ENCODE data around the gene EDIL3. TPM values are rescaled to one million over a fixed set of nuclear protein-coding genes. Genes with fewer than 3 reads are reported as not detected.
A peak's percentile ranks its signal among the peaks of the same experiment; 100 is the strongest.

Gene EDIL3
- total and polyA plus RNA-seq, 2 of the 13 experiments (the other 11 are each of a cell fraction or from before 2014, with no cell fraction given), result 0.01 TPM; not detected in 1

DNA sequence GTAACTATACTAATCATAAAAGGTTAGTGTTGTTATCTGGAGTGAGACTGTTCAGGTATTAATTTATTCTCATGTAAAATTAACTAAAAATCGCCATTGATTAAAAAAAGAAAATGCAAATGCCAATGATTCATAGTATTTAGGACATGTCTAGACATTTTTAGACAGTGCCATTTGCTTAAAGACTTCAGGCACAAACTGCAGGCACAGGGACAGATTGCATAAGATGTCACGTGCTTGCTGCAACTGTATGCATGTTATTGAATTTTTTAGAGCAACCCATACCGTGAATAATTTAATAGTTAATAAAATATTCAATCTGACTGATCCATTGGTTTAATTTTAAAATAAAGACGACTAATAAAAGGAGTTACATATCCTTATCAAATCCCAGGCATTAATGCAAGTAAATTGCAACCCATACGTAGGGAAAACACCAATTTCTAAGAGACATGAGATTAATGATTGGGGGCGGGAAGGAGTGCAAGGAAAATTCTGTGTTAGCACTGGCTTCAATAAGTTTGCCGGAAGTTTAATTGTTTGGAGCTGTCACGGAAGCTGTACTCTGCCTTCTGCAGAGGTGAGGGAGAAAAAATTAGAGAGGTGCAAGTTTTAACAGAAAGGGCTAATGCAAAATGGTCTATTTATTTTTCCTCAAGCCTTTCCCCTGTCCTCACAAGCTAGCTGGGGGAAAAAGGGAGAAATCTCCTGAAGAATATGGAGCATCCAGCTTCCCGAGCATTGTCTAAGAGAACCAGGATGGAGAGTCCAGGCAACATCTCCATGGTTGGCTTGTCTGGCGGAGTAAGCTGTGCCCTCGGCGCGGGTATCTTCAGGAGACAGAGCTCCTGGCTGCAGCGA, 2.9 kb downstream of the EDIL3 start:
- intact Hi-C loops (cut with micrococcal nuclease; ENCODE audit: unreplicated experiment), result no loop called here
- Histone ChIP-seq H2AFZ (ENCODE audit: low read length) (no peak overlapping the region), H3K79me2 (ENCODE audit: insufficient read depth, low read length) (no peaks in the 10 kb centered on the region), H3K27ac (ENCODE audit: extremely low read length, insufficient read depth, low read length) (no peak overlapping the region), H3K36me3 (replicated peaks in 1 of 2; ENCODE audit: control insufficient read depth in 1 of 2, insufficient read depth in 2 of 2, low read length in 2 of 2) (no peaks in the 10 kb centered on the region), H3K9ac (ENCODE audit: insufficient read depth, low read depth, low read length) (no peak overlapping the region), H3K9me3 (ENCODE audit: low read length) (no peaks in the 10 kb centered on the region), H4K20me1 (ENCODE audit: insufficient read depth, low read length) (no peaks in the 10 kb centered on the region), H3K4me3 (replicated peaks in 1 of 3; ENCODE audit: insufficient read depth in 1 of 3, low read depth in 2 of 3, low read length in 3 of 3) (peak overlapping the region in 2 of 3 experiments; percentile 13 to 39; a peak in 1 of 6 replicates), H3K4me1 (ENCODE audit: insufficient read depth, low read length) (peaks cover 16% of the 10 kb centered on the region; the same call in 1 of the 2 replicates), H3K27me3 (ENCODE audit: control insufficient read depth in 1 of 2, insufficient read depth in 2 of 2, low read length in 2 of 2) (peaks cover 2 to 35% of the 10 kb centered on the region in 2 experiments; a peak in 4 of 5 replicates), H3K4me2 (ENCODE audit: low read depth, low read length) (peak overlapping the region; percentile 58)
- no peak for ATAC-seq
- BruUV-seq (replicated peaks), result no TSS peak
- DNase-seq (ENCODE audit: low spot score), result no peak
- 7% methylated on average over 9 of the region's 14 CpGs for WGBS (ENCODE audit: low lambda C conversion rate)
- in situ Hi-C loops (cut with HindIII; ENCODE audit: extremely low pct_ligation_motif_present, low pct_unique_long_range_greater_than_20kb), result no loop called here
- TF ChIP-seq CEBPG (CRISPR knock-in tag; IDR thresholded peaks at IDR 0.05) (peak; percentile 10; the same call in 1 of the 2 replicates), MTF2 (CRISPR knock-in tag; IDR thresholded peaks at IDR 0.05; ENCODE audit: borderline replicate concordance) (no peak)
- ChIA-PET POLR2A (no interaction called here), CTCF (ENCODE audit: low intra/inter-chr PET ratio, low total read pairs) (no interaction called here)
- no peak for FAIRE-seq

DNA sequence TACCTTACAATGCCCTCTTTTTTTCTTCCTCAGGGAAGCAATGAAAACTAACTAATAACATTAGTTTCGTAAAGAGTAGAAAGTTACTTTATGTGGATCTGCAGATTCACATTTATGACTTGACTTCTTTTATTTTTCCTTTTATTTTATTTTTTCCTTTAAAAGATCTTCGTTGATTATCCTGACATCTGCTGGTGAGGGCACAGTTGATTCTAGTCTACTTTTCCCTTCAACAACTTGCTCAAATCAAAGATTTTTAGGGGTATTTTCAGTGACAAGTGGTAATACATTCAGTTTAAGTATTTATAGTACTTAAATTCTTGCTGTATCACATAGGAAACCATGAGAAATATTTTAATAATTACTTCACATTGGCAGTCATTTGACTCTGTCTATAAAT, 4.9 kb downstream of the EDIL3 start:
- H3K9me3 ChIP-seq (ENCODE audit: low read length), result no peaks in the 10 kb centered on the region
- no peak overlapping the region for H3K27ac ChIP-seq (ENCODE audit: extremely low read length, insufficient read depth, low read length)
- FAIRE-seq, result no peak
- ChIA-PET CTCF (ENCODE audit: low intra/inter-chr PET ratio, low total read pairs) (no interaction called here), POLR2A (no interaction called here)
- 0% methylated on average over 2 of the region's 2 CpGs for WGBS (ENCODE audit: low lambda C conversion rate)
- no peak overlapping the region for H3K4me3 ChIP-seq (replicated peaks in 1 of 3; ENCODE audit: insufficient read depth in 1 of 3, low read depth in 2 of 3, low read length in 3 of 3)
- H2AFZ ChIP-seq (ENCODE audit: low read length), result no peak overlapping the region
- peaks cover 2 to 28% of the 10 kb centered on the region in 2 experiments; a peak in 4 of 5 replicates for H3K27me3 ChIP-seq (ENCODE audit: control insufficient read depth in 1 of 2, insufficient read depth in 2 of 2, low read length in 2 of 2)
- no peaks in the 10 kb centered on the region for H4K20me1 ChIP-seq (ENCODE audit: insufficient read depth, low read length)
- peaks cover 16% of the 10 kb centered on the region; the same call in 1 of the 2 replicates for H3K4me1 ChIP-seq (ENCODE audit: insufficient read depth, low read length)
- H3K4me2 ChIP-seq (ENCODE audit: low read depth, low read length), result no peak overlapping the region
- no TSS peak for BruUV-seq (replicated peaks)
- DNase-seq (ENCODE audit: low spot score), result no peak
- H3K9ac ChIP-seq (ENCODE audit: insufficient read depth, low read depth, low read length), result no peak overlapping the region
- no peaks in the 10 kb centered on the region for H3K36me3 ChIP-seq (replicated peaks in 1 of 2; ENCODE audit: control insufficient read depth in 1 of 2, insufficient read depth in 2 of 2, low read length in 2 of 2)
- H3K79me2 ChIP-seq (ENCODE audit: insufficient read depth, low read length), result no peaks in the 10 kb centered on the region
- ATAC-seq, result no peak
- in situ Hi-C loops (cut with HindIII; ENCODE audit: extremely low pct_ligation_motif_present, low pct_unique_long_range_greater_than_20kb) (no loop called here), intact Hi-C loops (cut with micrococcal nuclease; ENCODE audit: unreplicated experiment) (no loop called here)
- no peak for TF ChIP-seq ZNF136 (CRISPR knock-in tag; IDR thresholded peaks at IDR 0.05; ENCODE audit: low read depth)
- no peak for TF ChIP-seq SOX13 (IDR thresholded peaks at IDR 0.05)
- no peak for TF ChIP-seq SOX13 (CRISPR knock-in tag; conservative IDR thresholded peaks at IDR 0.05 in 1 of 2, IDR thresholded peaks at IDR 0.05 in 1 of 2)
- TF ChIP-seq, protein P1, sequence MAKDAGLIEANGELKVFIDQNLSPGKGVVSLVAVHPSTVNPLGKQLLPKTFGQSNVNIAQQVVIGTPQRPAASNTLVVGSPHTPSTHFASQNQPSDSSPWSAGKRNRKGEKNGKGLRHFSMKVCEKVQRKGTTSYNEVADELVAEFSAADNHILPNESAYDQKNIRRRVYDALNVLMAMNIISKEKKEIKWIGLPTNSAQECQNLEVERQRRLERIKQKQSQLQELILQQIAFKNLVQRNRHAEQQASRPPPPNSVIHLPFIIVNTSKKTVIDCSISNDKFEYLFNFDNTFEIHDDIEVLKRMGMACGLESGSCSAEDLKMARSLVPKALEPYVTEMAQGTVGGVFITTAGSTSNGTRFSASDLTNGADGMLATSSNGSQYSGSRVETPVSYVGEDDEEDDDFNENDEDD (CRISPR knock-in tag; IDR thresholded peaks at IDR 0.05; ENCODE audit: borderline replicate concordance), result no peak
- TF ChIP-seq RFX1 (IDR thresholded peaks at IDR 0.05), result no peak
- TF ChIP-seq ZSCAN22 (CRISPR knock-in tag; IDR thresholded peaks at IDR 0.05), result no peak
- no peak for TF ChIP-seq ZNF180 (CRISPR knock-in tag; IDR thresholded peaks at IDR 0.05; ENCODE audit: borderline replicate concordance, low read depth)
- no peak for TF ChIP-seq POLR2A (IDR thresholded peaks at IDR 0.05; ENCODE audit: insufficient read depth in 1 of 2, low read depth in 2 of 2, low read length in 2 of 2)
- no peak for TF ChIP-seq ZNF724P (CRISPR knock-in tag; IDR thresholded peaks at IDR 0.05; ENCODE audit: borderline replicate concordance)
- TF ChIP-seq ZNF772 (CRISPR knock-in tag; IDR thresholded peaks at IDR 0.05), result no peak
- TF ChIP-seq ZNF841 (CRISPR knock-in tag; IDR thresholded peaks at IDR 0.05; ENCODE audit: borderline replicate concordance), result no peak
- TF ChIP-seq, protein P2, sequence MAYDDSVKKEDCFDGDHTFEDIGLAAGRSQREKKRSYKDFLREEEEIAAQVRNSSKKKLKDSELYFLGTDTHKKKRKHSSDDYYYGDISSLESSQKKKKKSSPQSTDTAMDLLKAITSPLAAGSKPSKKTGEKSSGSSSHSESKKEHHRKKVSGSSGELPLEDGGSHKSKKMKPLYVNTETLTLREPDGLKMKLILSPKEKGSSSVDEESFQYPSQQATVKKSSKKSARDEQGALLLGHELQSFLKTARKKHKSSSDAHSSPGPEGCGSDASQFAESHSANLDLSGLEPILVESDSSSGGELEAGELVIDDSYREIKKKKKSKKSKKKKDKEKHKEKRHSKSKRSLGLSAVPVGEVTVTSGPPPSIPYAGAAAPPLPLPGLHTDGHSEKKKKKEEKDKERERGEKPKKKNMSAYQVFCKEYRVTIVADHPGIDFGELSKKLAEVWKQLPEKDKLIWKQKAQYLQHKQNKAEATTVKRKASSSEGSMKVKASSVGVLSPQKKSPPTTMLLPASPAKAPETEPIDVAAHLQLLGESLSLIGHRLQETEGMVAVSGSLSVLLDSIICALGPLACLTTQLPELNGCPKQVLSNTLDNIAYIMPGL (CRISPR knock-in tag; IDR thresholded peaks at IDR 0.05; ENCODE audit: borderline replicate concordance in 1 of 2, low read depth in 1 of 2), result no peak
- TF ChIP-seq GTF2F1 (IDR thresholded peaks at IDR 0.05; ENCODE audit: low read length), result no peak
- no peak for TF ChIP-seq KDM5B (CRISPR knock-in tag; IDR thresholded peaks at IDR 0.05; ENCODE audit: borderline replicate concordance)

Measured in HepG2 (cell line).